ENCODE measurements around the gene AATK.
A peak's percentile ranks its signal among the peaks of the same experiment; 100 is the strongest.

AATK gene

DNA sequence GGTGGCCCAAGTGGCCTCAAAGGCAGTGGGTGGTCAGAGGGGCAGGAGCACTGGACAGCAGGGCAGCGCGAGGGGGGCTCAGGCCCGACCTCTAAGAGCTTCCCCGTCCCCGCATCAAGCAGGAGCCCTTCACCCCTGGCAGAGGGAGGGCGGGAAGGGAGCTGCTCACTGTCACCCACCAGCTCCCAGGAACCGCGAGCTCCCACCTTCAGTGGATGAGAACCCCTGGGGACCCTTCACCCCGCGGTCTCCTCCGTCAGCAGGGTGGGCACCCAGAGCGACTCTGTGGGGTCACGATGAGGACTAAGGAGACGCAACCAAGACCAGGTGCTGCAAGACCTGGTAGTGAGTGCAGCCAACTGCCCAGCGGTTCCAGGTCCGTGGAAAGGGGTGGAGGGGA is 43.1 kb upstream of the AATK start:
- DNase-seq (ENCODE audit: low spot score) (no peak), ATAC-seq (ENCODE audit: low read depth) (no peak)
- peaks cover 11% of the 10 kb centered on the region for H3K36me3 ChIP-seq (ENCODE audit: low read depth)
- H3K4me3 ChIP-seq (ENCODE audit: severe bottlenecking): no peak overlapping the region
- H3K27ac ChIP-seq (ENCODE audit: poor library complexity, severe bottlenecking): no peak overlapping the region
- H3K4me1 ChIP-seq (ENCODE audit: insufficient read depth, poor library complexity, severe bottlenecking): no peaks in the 10 kb centered on the region
- H3K9me3 ChIP-seq (ENCODE audit: severe bottlenecking): no peaks in the 10 kb centered on the region
- no peak for TF ChIP-seq CTCF (IDR thresholded peaks at IDR 0.05; ENCODE audit: poor library complexity, severe bottlenecking)
- no peaks in the 10 kb centered on the region for H3K27me3 ChIP-seq (ENCODE audit: insufficient read depth, poor library complexity, severe bottlenecking)

- no peak for ATAC-seq (ENCODE audit: low read depth)
- DNase-seq (ENCODE audit: low spot score): no peak
- no peaks in the 10 kb centered on the region for H3K4me1 ChIP-seq (ENCODE audit: insufficient read depth, poor library complexity, severe bottlenecking)
- H3K27ac ChIP-seq (ENCODE audit: poor library complexity, severe bottlenecking): no peak overlapping the region
- H3K36me3 ChIP-seq (ENCODE audit: low read depth): peaks cover 6% of the 10 kb centered on the region; the same call in 1 of the 2 replicates
- TF ChIP-seq CTCF (IDR thresholded peaks at IDR 0.05; ENCODE audit: poor library complexity, severe bottlenecking): no peak
- H3K9me3 ChIP-seq (ENCODE audit: severe bottlenecking): no peaks in the 10 kb centered on the region
- no peak overlapping the region for H3K4me3 ChIP-seq (ENCODE audit: severe bottlenecking)
- no peaks in the 10 kb centered on the region for H3K27me3 ChIP-seq (ENCODE audit: insufficient read depth, poor library complexity, severe bottlenecking)
These were observed 42.6 kb upstream of the AATK start for GRCh38 chr17:81208651-81209050.

- TF ChIP-seq CTCF (IDR thresholded peaks at IDR 0.05; ENCODE audit: poor library complexity, severe bottlenecking): no peak
- DNase-seq (ENCODE audit: low spot score): no peak
- Histone ChIP-seq H3K36me3 (ENCODE audit: low read depth) (0 out of 2 replicates have a peak, but pooled peaks cover 6% of the 10 kb centered on the region), H3K9me3 (ENCODE audit: severe bottlenecking) (no peaks in the 10 kb centered on the region), H3K27ac (ENCODE audit: poor library complexity, severe bottlenecking) (no peak overlapping the region), H3K27me3 (ENCODE audit: insufficient read depth, poor library complexity, severe bottlenecking) (no peaks in the 10 kb centered on the region), H3K4me1 (ENCODE audit: insufficient read depth, poor library complexity, severe bottlenecking) (no peaks in the 10 kb centered on the region), H3K4me3 (ENCODE audit: severe bottlenecking) (no peak overlapping the region)
- peak; percentile 45; the same call in 2 of the 3 replicates for ATAC-seq (ENCODE audit: low read depth)
These were observed 41.9 kb upstream of the AATK start for GRCh38 chr17:81207610-81208581.

- H3K4me1 ChIP-seq (ENCODE audit: insufficient read depth, poor library complexity, severe bottlenecking): no peaks in the 10 kb centered on the region
- TF ChIP-seq CTCF (IDR thresholded peaks at IDR 0.05; ENCODE audit: poor library complexity, severe bottlenecking): no peak
- H3K9me3 ChIP-seq (ENCODE audit: severe bottlenecking): no peaks in the 10 kb centered on the region
- H3K27ac ChIP-seq (ENCODE audit: poor library complexity, severe bottlenecking): no peak overlapping the region
- peaks cover 7% of the 10 kb centered on the region for H3K36me3 ChIP-seq (ENCODE audit: low read depth)
- DNase-seq (ENCODE audit: low spot score) (no peak), ATAC-seq (ENCODE audit: low read depth) (no peak)
- no peaks in the 10 kb centered on the region for H3K27me3 ChIP-seq (ENCODE audit: insufficient read depth, poor library complexity, severe bottlenecking)
- H3K4me3 ChIP-seq (ENCODE audit: severe bottlenecking): no peak overlapping the region
These were observed 40.6 kb upstream of the AATK start for GRCh38 chr17:81206657-81207056.

DNA sequence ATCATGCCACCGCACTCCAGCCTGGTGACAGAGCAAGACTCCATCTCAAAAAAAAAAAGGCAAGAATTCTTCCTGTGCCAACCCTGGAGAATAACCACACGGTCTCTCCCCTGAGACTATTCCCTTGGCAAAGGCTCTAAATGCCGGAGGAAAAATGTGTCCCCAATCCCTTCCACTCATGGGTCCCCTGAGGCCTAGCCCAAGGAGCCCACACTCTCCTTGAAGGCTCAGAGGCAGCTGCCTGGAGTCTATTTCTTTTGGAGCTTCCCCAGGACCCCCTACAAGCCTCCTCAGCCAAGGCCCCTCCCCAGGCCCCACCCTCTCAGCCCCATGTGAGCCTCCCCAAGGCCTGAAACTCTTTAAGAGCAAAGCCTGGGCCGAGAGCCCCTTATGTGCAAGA is 40.1 kb upstream of the AATK start:
- Histone ChIP-seq H3K4me3 (ENCODE audit: severe bottlenecking) (no peak overlapping the region), H3K27ac (ENCODE audit: poor library complexity, severe bottlenecking) (no peak overlapping the region), H3K4me1 (ENCODE audit: insufficient read depth, poor library complexity, severe bottlenecking) (no peaks in the 10 kb centered on the region), H3K27me3 (ENCODE audit: insufficient read depth, poor library complexity, severe bottlenecking) (no peaks in the 10 kb centered on the region), H3K36me3 (ENCODE audit: low read depth) (peaks cover 10% of the 10 kb centered on the region), H3K9me3 (ENCODE audit: severe bottlenecking) (no peaks in the 10 kb centered on the region)
- DNase-seq (ENCODE audit: low spot score): no peak
- TF ChIP-seq CTCF (IDR thresholded peaks at IDR 0.05; ENCODE audit: poor library complexity, severe bottlenecking): no peak
- no peak for ATAC-seq (ENCODE audit: low read depth)
